Ishikawa (cell line): ENCODE results near the gene LRRC32.

Source experiments
- CEBPB ChIP-seq: IDR thresholded peaks from 2 replicates; pipeline ENCODE4 v1.6.1; 2012
- CREB1 ChIP-seq: IDR thresholded peaks from 2 replicates; pipeline ENCODE4 v1.6.1; 2012; ENCODE audit warnings: low read depth
- EP300 ChIP-seq: IDR thresholded peaks from 2 replicates; pipeline ENCODE4 v1.6.1; 2012; ENCODE audit warnings: borderline replicate concordance
- RAD21 ChIP-seq: IDR thresholded peaks from 2 replicates; pipeline ENCODE4 v1.6.1; 2012; ENCODE audit warnings: low read depth
- TAF1 ChIP-seq: IDR thresholded peaks from 2 replicates; pipeline ENCODE4 v1.6.1; 2012; ENCODE audit warnings: low read depth, mild to moderate bottlenecking
- USF1 ChIP-seq: IDR thresholded peaks from 2 replicates; pipeline ENCODE4 v1.6.1; 2012
- YY1 ChIP-seq: IDR thresholded peaks from 2 replicates; pipeline ENCODE4 v1.6.1; 2012; ENCODE audit warnings: low read depth
- ZBTB7A ChIP-seq: IDR thresholded peaks from 2 replicates; pipeline ENCODE4 v1.6.1; 2012; ENCODE audit warnings: low read depth

GRCh38 chr11:76705826-76706225 is 35.3 kb upstream of the LRRC32 start:
- no peak for TF ChIP-seq EP300
- TF ChIP-seq CREB1 = no peak
- TF ChIP-seq YY1 = no peak
- no peak for TF ChIP-seq ZBTB7A
- TF ChIP-seq USF1 = no peak
- no peak for TF ChIP-seq RAD21
- TF ChIP-seq TAF1 = no peak
- no peak for TF ChIP-seq CEBPB
